Measurements from ENCODE around the gene ERFL. TPM values are rescaled to one million over a fixed set of nuclear protein-coding genes. Genes with fewer than 3 reads are reported as not detected.

Gene ERFL
- total RNA-seq, 1 experiment from 2014 or later, result 0.37 TPM

DNA sequence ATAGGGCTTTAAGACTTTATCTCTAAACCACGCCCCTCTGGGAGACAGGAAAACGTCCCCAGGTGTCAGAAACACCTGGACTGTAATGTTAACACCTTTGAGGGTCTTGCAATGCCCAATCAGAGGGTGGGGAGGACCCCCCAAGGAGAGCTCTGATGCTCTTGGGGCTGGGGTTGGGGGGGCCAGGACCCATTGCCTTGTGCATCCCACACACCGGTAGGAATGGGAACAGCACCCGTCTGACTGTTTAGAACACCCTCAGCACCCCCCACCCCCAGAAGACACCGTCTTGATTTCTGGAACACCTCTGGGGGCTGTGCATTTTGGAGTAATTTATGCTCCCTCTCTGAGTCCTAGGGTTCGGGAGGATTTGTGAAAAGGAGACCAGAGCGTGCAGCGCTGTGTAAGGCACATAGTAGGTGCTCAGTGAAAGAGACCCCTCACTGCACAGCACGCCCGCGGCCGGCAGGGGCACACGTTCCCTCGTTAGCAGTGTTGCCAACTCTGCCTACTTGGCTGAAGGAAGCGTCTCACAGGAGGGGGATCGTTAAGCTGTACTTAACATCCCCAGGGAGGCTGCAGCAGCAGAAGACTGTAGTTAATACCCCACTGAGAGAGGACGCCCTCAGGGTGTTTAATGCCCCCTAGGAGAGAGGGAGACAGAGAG is 2.8 kb upstream of the ERFL start:
- DNase-seq (ENCODE audit: low read depth), result no peak
- in situ Hi-C loops (cut with HindIII; ENCODE audit: low pct_unique_long_range_greater_than_20kb, low sequenced_read_pairs), result no loop called here

DNA sequence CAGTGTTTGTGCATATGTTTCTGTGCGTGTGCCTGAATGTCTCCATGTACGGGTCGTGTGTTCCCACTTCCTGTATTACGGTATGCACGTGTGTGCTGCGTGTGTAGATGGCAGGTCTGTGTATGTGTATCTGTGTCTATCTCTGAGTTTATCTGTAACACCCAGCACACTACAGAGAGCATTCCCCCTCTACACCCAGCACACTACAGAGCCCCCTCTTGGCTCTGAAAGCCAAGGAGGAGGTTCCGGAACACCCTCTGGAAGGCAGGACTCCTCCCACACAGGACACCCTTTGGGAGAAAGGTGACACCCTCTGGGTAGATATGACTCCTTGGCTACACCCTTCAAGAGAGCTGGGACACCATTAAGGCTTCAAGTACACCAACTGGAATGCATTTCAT is 2.1 kb upstream of the ERFL start:
- in situ Hi-C loops (cut with HindIII; ENCODE audit: low pct_unique_long_range_greater_than_20kb, low sequenced_read_pairs), result no loop called here
- DNase-seq (ENCODE audit: low read depth), result no peak

DNA sequence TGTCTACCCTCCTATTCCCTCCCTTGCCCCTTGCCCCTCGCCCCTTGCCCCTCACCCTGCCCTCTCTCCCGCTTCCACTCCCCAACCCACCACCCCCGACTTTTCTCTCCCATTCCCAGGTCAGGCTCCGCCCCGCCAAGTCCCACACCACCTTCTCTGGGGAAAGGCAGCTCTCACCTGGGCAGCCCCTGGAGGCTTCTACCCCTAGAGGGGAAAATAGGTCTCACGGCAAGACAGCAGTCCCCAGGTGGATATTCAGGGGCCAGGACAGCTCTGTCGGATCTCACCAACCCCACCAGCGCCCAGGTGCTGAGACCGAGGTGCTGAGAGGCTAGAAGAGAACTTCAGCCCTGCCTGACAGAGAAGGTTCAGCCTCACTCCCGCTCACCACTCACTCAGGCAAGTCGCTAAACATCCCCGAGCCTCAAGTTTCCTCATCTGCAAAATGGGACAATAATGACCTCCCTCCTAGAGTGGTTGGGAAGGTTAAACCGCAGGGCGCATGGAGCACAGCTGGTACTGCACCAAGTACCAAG is 1.4 kb upstream of the ERFL start:
- in situ Hi-C loops (cut with HindIII; ENCODE audit: low pct_unique_long_range_greater_than_20kb, low sequenced_read_pairs), result no loop called here
- no peak for DNase-seq (ENCODE audit: low read depth)

DNA sequence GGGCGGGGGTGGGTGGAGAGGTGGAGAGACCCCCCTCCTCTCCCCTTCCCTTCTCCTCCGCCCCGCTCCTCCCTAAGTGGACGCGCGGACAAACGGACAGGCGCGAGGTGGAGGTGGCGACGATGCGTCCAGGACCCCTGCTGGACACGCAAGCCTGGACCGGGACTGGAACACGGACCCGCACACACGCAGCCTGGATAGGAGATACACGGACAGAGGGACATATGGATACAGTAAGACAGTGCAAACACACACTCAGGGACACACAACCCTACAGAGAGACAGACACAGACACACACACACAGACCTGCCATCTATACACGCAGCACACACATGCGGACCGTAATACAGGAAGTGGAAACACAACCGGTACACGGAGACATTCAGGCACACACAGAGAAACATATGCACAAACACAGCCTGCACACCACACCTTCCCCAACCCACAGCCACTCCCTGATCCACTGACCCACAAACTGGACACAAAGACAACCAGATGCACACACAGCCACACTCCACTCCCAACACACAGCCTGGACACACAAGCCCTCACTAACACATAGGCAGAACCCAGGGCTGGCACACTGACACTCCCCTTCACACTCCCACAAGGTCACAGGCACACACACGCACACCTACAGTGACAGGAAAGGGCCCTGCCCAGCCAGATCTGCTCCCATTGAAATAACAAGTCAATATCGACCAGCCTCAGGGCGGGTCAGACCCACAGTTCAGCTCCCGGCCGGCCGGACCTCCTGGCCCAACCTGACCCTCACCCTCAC is 696 bp upstream of the ERFL start:
- DNase-seq (ENCODE audit: low read depth), result no peak
- in situ Hi-C loops (cut with HindIII; ENCODE audit: low pct_unique_long_range_greater_than_20kb, low sequenced_read_pairs), result no loop called here

DNA sequence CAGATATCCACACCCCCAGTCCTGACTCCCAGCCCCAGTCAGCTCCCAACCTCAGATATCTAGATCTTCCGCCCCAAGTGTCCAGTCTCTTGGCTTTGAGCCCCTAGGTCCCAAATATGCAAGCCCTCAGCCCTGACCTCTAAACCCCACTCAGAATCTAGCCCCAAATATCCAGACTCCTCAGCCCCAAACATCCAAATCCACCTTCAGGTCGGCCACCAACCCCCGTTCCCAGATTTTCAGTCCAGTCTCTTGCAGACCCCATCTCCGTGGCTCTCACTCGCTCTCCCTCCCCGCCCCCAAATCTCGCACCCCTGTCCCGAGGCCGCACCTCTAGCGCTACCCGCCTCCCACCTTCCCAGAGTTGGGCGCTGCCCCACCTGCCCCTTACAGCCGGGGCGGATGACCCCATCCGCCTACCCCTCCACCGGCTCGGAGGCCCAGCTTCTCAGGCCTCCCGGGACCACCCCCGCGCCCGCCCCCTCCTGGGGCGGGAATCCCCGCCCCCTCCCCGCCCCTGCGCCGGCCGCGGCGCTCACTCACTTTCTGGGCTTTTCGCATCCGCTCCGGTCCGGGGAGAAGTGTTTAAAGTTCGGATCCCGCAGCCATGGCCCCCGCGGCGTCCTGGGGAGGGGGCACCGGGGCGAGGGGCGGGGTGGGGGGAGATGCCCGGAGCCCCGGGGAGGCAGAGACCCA is 604 bp downstream of the ERFL start:
- in situ Hi-C loops (cut with HindIII; ENCODE audit: low pct_unique_long_range_greater_than_20kb, low sequenced_read_pairs), result no loop called here
- no peak for DNase-seq (ENCODE audit: low read depth)

DNA sequence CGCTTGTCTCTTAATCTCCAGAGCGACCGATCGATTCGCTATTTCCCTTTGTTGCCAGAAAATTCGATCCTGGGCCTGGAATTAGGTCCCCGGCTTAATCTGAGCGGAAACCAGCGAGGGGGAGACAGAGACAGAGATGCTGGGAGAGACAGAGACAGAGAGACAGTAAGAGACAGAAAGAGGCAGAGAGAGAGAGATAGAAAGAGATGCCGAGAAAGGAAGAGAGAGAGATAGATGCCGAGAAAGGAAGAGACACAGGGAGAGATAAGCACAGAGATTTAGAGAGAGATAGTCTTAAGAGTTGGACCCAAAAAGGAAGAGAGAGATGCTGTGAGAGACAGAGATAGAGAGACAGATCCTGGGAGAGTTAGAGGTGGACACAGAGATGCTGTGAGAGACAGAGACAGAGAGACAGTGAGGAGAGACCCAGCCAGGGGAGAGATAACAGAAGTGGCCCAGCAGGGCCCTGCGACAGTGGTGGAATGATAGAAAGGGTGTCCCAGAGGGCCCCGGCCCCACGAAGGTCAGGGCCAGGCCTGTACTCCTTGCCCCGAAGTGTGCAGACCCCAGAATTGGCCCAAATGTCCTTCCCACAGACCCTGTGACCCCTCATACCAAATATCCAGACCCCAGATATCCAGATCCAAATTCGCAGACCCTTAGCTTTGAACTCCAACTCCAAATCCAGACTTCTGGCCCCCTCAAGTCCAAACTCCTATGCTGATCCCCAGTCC is 1.3 kb downstream of the ERFL start:
- no peak for DNase-seq (ENCODE audit: low read depth)
- in situ Hi-C loops (cut with HindIII; ENCODE audit: low pct_unique_long_range_greater_than_20kb, low sequenced_read_pairs), result no loop called here

DNA sequence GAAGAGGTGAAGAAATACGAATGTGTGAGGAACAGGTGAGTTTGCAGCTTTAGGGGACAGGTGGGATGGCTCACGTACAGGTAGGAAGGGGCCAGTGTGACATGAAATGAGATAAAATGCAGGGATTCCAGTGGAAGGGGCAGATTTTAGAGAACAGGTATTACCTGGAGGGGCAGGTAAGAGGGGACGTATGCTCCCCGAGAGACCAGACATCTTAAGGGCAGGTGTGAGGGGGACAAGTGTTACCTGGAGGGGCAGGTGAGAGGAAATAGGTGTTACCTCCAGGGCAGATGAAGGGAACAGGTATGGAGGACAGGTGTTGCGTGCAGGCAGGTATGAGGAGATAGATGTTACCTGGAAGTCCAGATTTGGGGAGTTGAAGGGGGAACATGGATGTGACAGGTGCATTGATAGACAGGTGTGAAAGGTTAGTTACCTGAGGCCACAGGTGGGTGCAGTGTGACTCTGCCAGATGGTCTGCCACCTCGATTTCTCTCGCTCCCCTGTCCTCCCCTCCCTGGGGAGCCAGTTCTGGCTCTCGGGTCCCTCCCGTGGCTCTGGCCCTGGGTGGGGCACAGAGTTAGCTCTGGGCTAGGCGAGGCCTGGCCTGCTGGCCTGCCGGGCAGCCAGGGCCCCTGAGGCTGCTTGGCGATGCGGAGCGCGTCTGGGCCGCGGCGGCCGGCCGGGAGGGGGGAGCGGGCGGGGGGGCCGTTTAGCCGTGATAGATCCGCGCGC is 2.1 kb downstream of the ERFL start:
- in situ Hi-C loops (cut with HindIII; ENCODE audit: low pct_unique_long_range_greater_than_20kb, low sequenced_read_pairs), result no loop called here
- DNase-seq (ENCODE audit: low read depth), result no peak

DNA sequence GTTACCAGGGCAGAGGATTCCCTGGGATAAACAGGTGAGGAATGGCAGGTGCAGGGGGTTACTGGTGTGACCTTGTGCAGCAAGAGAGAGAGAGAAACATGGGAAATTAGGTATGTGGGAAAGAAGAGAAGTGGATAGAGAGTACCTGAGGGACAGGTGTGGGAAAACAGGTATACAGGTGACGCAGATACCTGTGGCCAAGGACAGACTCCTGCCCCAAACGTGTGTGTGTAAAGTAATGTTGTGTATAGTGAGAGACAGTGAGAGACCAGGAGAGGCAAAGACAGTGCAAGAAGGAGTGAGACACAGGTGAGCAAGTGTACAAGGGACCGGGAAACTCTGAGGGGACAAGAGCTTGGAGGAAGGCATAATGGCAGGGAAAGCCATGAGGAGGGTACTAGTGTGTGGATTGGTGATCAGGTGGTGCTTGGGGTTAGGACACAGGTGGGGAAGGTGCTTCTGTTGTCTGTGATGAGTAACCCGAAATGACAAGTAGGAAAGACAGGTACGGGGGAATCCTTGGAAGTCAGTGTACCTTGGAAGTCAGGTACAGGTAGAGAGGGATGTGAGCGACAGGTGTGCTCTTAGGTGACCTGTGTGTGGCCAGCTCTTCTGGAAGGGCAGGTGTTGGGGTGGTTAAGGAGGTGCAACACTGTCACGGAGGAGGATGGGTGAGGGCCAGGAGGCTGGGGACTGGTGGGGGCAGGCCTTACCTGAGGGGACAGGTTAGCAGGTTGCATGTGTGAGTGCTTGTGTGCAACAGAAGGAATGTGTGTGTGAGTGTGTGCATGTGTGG is 2.8 kb downstream of the ERFL start:
- in situ Hi-C loops (cut with HindIII; ENCODE audit: low pct_unique_long_range_greater_than_20kb, low sequenced_read_pairs), result no loop called here
- DNase-seq (ENCODE audit: low read depth), result no peak

DNA sequence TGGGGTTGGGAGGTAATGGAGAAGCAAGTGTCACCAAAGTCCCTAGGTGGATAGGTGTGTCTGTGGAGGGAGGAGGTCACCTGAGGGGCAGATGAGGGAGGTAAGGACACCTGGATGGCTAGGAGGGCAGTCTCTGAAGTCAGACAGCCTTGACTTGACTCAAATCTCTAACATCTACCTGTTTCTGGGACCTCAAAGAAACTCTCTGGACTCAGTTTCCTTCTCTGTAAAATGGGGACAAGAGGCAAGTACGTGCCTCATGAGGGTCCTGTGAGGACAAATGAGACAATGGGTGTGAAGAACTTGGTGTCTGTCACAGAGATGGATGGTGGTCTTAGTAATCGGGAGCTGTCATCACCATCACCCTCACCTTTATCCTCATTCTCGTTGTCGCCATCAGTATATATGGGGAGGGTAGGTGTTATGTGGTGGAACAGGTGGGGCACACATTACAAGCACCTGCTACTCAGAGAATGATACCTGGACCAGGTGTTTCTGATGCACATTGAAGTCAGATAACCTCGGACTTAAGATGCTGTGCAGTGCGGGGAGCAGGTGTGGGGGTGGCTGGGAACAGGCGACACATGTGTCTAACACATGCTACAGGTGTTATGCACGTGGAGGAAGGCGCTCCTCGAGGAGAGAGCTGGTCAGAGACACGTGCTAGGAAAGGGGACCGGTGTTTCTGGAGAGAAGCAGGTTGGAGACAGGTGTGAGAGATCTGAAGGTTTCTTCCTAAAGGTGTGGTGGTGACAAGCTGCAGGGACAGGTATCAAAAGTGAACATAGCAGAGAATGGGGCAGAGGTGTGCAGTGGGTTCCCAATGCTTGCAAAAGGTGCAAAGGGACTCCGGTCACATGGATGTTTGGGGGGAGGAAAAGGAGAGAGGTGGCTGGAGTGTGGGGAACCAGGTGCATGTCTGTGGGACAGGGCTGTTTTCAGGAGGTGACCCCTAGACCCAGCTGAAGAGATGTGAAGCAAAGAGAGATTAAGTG is 3.8 kb downstream of the ERFL start:
- DNase-seq (ENCODE audit: low read depth), result no peak
- in situ Hi-C loops (cut with HindIII; ENCODE audit: low pct_unique_long_range_greater_than_20kb, low sequenced_read_pairs), result no loop called here

DNA sequence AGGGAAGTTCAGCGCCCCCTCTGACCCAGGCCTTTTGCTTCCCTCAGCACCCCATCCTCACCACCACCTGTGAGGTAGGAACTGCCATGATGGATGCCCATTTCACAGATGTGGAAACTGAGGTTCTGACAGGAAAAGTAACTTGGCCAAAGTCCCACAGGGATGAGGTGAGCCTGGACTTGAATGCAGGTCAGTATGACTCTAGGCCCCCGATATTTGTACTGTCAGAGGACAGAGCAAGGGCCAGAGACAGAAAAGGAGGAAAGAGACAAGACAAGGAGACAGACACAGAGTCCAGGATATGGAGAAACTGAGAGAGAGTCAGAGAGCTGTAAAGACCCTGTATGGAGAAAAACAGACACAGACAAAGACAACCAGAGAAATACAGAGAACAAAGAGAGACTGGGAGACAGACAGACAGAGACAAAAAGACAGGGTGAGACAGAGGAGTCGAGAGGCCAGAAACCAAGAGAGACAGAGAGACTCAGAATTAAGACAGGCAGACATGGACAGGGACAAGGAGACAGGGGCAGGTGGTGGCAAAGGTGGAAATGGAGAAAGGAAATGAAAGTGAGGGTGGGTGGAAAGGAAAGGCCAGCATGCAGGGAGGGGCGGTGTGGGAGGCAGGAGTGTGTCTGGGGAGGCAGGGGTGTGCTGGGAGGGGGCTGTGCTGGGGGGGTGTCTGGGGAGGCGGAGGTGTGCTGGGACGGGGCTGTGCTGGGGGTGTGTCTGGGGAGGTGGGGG is 5.0 kb downstream of the ERFL start:
- in situ Hi-C loops (cut with HindIII; ENCODE audit: low pct_unique_long_range_greater_than_20kb, low sequenced_read_pairs), result no loop called here
- DNase-seq (ENCODE audit: low read depth), result no peak

DNA sequence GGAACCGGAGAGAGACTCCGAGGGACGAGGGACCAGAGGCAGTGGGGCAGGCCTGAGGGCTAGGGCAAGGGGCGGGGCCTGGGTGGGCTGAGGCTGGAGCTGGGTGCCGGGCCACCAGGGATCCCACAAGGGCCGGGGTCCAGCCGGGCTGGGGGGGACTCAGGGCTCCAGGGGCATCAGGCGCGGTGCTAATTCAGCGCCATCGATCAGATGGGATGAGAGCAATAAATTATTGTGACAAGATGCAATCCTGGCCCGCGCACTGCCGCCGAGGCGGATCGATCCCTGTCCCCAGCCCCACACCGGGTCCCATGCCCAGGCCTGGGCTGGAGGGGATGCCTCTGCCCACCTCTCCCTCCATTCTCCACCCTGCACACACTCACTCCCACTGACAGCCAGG is 5.7 kb downstream of the ERFL start:
- DNase-seq (ENCODE audit: low read depth), result no peak
- in situ Hi-C loops (cut with HindIII; ENCODE audit: low pct_unique_long_range_greater_than_20kb, low sequenced_read_pairs), result no loop called here

DNA sequence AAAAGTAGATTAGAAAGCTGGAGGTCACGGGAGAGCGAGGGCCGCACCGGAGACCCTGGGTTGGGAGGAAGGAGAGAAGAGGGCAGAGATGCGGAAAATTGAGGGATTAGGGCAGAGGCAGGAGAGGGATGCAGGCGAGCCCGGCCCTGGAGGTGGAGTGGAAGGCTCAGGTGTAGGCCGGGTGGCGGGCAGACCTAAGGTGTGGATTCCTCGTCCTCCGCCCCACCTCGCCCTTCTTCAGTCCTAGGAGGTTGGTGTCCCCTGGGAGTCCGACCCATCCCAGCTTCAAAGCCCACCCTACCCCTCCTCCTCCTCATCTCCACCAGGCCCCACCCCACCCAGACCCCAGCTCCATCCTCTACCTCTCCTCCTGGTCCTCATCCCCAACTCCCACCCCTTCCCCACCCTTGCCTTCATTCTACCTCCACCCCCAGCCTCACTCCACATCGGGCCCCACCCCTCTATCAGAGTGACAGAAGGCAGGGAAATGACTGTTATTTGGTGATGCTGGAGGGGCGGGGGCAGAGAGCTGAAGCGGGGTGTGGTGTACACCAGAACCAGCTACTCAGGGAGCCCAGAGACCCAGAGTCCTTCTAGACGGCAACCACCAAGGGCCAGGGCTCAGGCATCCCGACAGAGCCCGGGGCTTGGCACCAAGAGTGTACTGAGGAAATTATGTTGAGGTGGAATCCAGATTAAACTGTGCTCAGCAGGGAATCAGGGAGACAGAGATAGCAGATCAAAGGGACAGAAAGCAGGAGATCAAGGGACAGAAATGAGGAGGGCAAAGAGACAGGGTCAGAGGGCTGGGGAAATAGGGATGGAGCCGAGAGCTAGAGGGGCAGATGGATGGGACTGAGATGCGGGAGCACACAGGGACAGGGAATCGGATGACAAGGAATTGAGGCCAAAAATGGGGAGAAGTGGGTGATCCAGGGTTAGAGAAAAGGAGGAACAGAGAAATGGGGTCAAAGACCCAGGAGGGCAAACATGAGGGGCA is 6.4 kb downstream of the ERFL start:
- DNase-seq (ENCODE audit: low read depth), result no peak
- in situ Hi-C loops (cut with HindIII; ENCODE audit: low pct_unique_long_range_greater_than_20kb, low sequenced_read_pairs), result no loop called here

DNA sequence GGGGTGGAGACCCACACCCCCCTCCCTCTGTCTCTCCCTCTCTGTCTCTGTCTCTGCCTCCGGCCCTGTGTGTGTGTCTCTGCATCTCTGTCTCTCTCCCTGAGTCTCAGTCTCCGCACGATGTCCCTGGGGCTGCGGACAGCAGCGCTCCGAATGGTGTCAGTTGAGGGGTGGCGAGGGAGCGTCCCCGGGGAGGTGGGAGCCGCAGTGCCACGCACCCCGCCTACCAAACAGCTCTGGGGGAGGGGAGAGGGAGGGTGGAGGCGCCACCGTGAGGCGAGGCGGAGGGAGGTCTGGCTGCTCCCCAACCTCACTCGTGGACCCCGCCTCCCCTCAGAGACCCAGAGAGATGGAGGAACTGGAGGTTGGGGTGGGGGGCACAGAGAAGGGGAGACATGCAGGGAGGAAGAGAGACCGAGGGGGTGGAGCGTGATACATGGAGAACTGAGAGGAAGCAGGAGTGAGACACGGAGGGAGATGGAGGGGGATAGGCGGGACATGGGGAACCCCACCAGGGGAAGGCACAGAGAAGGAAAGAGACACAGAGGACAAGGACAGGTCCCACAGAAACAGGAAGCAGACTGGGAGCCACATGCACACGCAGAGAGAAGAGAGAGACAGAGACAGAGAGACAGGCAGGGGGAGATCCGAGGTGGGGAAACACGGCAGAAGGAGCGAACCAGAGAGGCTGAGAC is 7.2 kb downstream of the ERFL start:
- no peak for DNase-seq (ENCODE audit: low read depth)
- in situ Hi-C loops (cut with HindIII; ENCODE audit: low pct_unique_long_range_greater_than_20kb, low sequenced_read_pairs), result no loop called here

Data from Caki2 (cell line).